ENCODE results near the gene NKD2. TPM values are rescaled to one million over a fixed set of nuclear protein-coding genes. Genes with fewer than 3 reads are reported as not detected.
A peak's percentile ranks its signal among the peaks of the same experiment; 100 is the strongest.

The NKD2 gene
- total and polyA plus RNA-seq, 7 donors, result 0.08 to 0.96 (median 0.63) TPM; not detected in 1

DNA sequence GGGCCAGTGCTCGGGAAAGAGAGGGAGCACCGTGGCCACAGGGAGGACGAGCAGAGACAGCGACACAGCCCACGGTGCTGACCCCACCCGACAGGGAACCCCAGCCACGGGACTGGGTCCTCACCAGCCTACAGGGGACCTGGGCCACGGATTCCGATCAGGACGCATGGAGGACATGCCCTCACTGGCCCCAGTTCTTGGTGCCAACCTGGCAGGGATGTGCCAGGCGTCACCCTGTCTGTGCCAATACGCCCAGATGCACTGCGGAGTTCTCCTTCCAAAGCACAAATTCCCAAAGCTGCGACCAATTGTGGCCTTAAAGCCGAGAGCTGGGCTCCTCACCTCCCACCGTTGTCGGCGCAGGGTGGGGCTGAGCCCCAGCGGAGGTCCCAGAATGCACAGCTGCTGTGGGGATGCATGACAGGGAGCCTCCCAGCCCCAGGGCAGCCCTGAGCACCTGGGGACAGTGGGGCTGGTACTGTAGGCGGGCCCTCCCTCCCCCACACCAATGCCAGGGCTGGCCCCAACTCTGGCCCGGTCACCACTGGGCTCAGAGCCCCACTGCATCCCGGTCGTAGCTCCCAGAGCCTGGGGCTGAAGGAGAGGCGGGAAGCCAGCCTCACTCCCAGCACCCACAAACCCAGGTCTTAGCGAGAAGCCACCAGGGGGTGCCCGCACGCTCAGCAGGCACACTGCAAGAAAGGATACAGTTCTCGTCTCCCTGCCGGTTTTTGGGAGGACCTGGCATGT lies 44.2 kb downstream of the NKD2 start:
- WGBS, 3 donors, result 45 to 62% (median 52%) methylated on average over 26 to 29 of the region's 29 CpGs
- Histone ChIP-seq H3K9me3 (no peaks in the 10 kb centered on the region), H3K36me3 (ENCODE audit: insufficient read depth in 1 of 2, low read depth in 1 of 2) (no peaks in the 10 kb centered on the region), H3K27ac (no peak overlapping the region), H3K27me3 (ENCODE audit: insufficient read depth in 3 of 3, low read length in 2 of 3) (peaks cover 0 to 27% (median 0%) of the 10 kb centered on the region in 3 donors), H3K4me1 (no peaks in the 10 kb centered on the region), H3K4me3 (no peak overlapping the region)
- peak in 3 of 4 donors; percentile 7 to 41 (median 19) for ATAC-seq
- intact Hi-C loops (cut with DNase I), result loop anchor here in 1 of 2 donors (2.0 kb wide), 1 partner anchor 88 kb away; no protein-coding TSS in a partner anchor
- TF ChIP-seq, protein P1, sequence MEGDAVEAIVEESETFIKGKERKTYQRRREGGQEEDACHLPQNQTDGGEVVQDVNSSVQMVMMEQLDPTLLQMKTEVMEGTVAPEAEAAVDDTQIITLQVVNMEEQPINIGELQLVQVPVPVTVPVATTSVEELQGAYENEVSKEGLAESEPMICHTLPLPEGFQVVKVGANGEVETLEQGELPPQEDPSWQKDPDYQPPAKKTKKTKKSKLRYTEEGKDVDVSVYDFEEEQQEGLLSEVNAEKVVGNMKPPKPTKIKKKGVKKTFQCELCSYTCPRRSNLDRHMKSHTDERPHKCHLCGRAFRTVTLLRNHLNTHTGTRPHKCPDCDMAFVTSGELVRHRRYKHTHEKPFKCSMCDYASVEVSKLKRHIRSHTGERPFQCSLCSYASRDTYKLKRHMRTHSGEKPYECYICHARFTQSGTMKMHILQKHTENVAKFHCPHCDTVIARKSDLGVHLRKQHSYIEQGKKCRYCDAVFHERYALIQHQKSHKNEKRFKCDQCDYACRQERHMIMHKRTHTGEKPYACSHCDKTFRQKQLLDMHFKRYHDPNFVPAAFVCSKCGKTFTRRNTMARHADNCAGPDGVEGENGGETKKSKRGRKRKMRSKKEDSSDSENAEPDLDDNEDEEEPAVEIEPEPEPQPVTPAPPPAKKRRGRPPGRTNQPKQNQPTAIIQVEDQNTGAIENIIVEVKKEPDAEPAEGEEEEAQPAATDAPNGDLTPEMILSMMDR (IDR thresholded peaks at IDR 0.05), result peak; percentile 24
- peak; percentile 21 to 51 for DNase-seq

DNA sequence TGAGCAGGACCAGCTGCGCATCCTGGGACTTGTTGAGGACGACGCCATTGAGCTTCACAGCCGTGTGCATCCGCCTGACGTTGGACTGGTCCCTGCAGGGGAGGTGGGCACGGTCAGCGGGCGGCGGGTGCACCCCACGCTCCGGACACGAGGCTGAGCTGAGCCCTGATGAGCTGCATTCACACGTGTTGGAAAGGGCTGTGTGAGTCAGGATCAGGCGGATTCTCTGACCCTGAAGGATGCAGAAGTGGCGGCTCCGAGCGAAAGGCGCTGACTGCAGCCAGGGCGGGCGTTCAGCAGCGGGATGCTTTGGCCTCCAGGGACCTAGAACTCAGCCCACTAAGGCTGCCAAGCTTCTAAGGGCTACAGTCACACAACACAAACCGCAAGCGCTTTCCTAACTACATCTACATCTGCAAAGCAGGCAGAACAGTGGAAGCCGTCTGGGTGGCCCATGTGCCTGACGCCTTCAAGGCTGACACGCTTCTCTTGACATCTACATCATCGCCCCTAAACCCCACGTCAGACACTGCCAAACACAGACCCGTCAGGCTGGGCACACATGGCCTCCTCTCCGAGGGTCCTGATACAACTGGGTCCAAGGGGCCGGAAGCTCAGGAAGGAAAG lies 44.9 kb downstream of the NKD2 start:
- H3K4me1 ChIP-seq, result no peaks in the 10 kb centered on the region
- no peaks in the 10 kb centered on the region for H3K9me3 ChIP-seq
- no peak overlapping the region for H3K27ac ChIP-seq
- no peak overlapping the region for H3K4me3 ChIP-seq
- no peaks in the 10 kb centered on the region for H3K36me3 ChIP-seq (ENCODE audit: insufficient read depth in 1 of 2, low read depth in 1 of 2)
- intact Hi-C loops (cut with DNase I), result loop anchor here in 1 of 2 donors (2.0 kb wide), 1 partner anchor 87 kb away; no protein-coding TSS in a partner anchor
- TF ChIP-seq, protein P1 (IDR thresholded peaks at IDR 0.05), result no peak
- H3K27me3 ChIP-seq (ENCODE audit: insufficient read depth in 3 of 3, low read length in 2 of 3), result peaks cover 0 to 27% (median 0%) of the 10 kb centered on the region in 3 donors
- 69 to 73% (median 70%) methylated on average over 32 of the region's 32 CpGs for WGBS, 3 donors
- ATAC-seq (peak; percentile 8 to 64 (median 32)), DNase-seq (peak; percentile 14 to 78)

GRCh38 chr5:1054018-1054798 lies 45.6 kb downstream of the NKD2 start:
- Histone ChIP-seq H3K27ac (no peak overlapping the region), H3K27me3 (ENCODE audit: insufficient read depth in 3 of 3, low read length in 2 of 3) (peaks cover 0 to 27% (median 0%) of the 10 kb centered on the region in 3 donors), H3K36me3 (ENCODE audit: insufficient read depth in 1 of 2, low read depth in 1 of 2) (peaks cover 0 to 2% of the 10 kb centered on the region in 2 donors), H3K4me1 (no peaks in the 10 kb centered on the region), H3K4me3 (no peak overlapping the region), H3K9me3 (no peaks in the 10 kb centered on the region)
- ATAC-seq, result no peak
- TF ChIP-seq, protein P1 (IDR thresholded peaks at IDR 0.05), result no peak
- intact Hi-C loops (cut with DNase I), result no loop called here
- DNase-seq, result peak; percentile 10 to 46
- whole genome bisulfite sequencing, 3 donors, result 86 to 87% (median 86%) methylated on average over 39 of the region's 39 CpGs

- H3K27me3 ChIP-seq (ENCODE audit: insufficient read depth in 3 of 3, low read length in 2 of 3), result peaks cover 0 to 26% (median 0%) of the 10 kb centered on the region in 3 donors
- no peak overlapping the region for H3K27ac ChIP-seq
- H3K36me3 ChIP-seq (ENCODE audit: insufficient read depth in 1 of 2, low read depth in 1 of 2), result peaks cover 0 to 11% of the 10 kb centered on the region in 2 donors
- intact Hi-C loops (cut with DNase I), result no loop called here
- ATAC-seq (no peak), DNase-seq (peak; percentile 10 to 36)
- WGBS, 3 donors, result 88 to 92% (median 91%) methylated on average over 39 of the region's 39 CpGs
- TF ChIP-seq, protein P1 (IDR thresholded peaks at IDR 0.05), result no peak
- no peaks in the 10 kb centered on the region for H3K4me1 ChIP-seq
- no peaks in the 10 kb centered on the region for H3K9me3 ChIP-seq
- no peak overlapping the region for H3K4me3 ChIP-seq
Observed at GRCh38 chr5:1054799-1055775, 46.5 kb downstream of the NKD2 start.
